Stimulated activated naive CD8-positive, alpha-beta T cell treated with anti-CD3 and anti-CD28 coated beads, Interleukin-15, Interleukin-2, amounts not matched to agents 100 U/mL and 50 U/mL, for 24 hours (primary cell): ENCODE measurements around the gene LHFPL5.

Experiments
- ATAC-seq: fragments of 150-1000 bp; cut with Tn5 transposase; one replicate; pipeline ENCODE4 v1.10.0; 2021
- DNase-seq: peaks from one replicate; pipeline ENCODE4 v3.0.0; 2021

LHFPL5 gene

GRCh38 chr6:35804996-35805736 is at the start of gene LHFPL5:
Gene LHFPL5, plus strand, starts transcription at chr6:35805352. Its CDS starts 319 bp downstream, at chr6:35805671.
- peak; percentile 46 for ATAC-seq
- DNase-seq, result peak; percentile 71

- ATAC-seq (no peak), DNase-seq (no peak)
These were observed 47.6 kb upstream of the LHFPL5 start for GRCh38 chr6:35757456-35758123.

GRCh38 chr6:35759426-35759825 is 45.7 kb upstream of the LHFPL5 start:
- no peak for DNase-seq
- no peak for ATAC-seq

GRCh38 chr6:35765739-35766138 is 39.4 kb upstream of the LHFPL5 start:
- ATAC-seq (no peak), DNase-seq (no peak)

GRCh38 chr6:35769211-35769610 is 35.9 kb upstream of the LHFPL5 start:
- ATAC-seq, result no peak
- no peak for DNase-seq

- no peak for DNase-seq
- ATAC-seq, result no peak
These were observed 33.9 kb upstream of the LHFPL5 start for GRCh38 chr6:35771343-35771627.

- ATAC-seq (no peak), DNase-seq (no peak)
These were observed 30.9 kb upstream of the LHFPL5 start for GRCh38 chr6:35774116-35774794.

- no peak for DNase-seq
- no peak for ATAC-seq
These were observed 30.1 kb upstream of the LHFPL5 start for GRCh38 chr6:35775031-35775430.

- DNase-seq (peak; percentile 19), ATAC-seq (peak; percentile 32)
These were observed 28.6 kb upstream of the LHFPL5 start, which contains the start of gene CLPSL2 for GRCh38 chr6:35776364-35777215. Gene CLPSL2, plus strand, starts transcription at chr6:35776598. Its CDS starts 21 bp downstream, at chr6:35776619.

GRCh38 chr6:35777356-35778102 is 27.6 kb upstream of the LHFPL5 start:
- no peak for DNase-seq
- no peak for ATAC-seq

GRCh38 chr6:35778437-35778836 is 26.7 kb upstream of the LHFPL5 start:
- ATAC-seq (no peak), DNase-seq (no peak)

GRCh38 chr6:35780719-35781118 is 24.4 kb upstream of the LHFPL5 start, which contains the start of gene CLPSL1:
Gene CLPSL1, plus strand, starts transcription at chr6:35781019. Its CDS starts 92 bp downstream, at chr6:35781111.
- no peak for DNase-seq
- no peak for ATAC-seq

GRCh38 chr6:35781290-35781689 is 23.9 kb upstream of the LHFPL5 start:
- DNase-seq (no peak), ATAC-seq (no peak)

- no peak for DNase-seq
- ATAC-seq, result no peak
These were observed 22.7 kb upstream of the LHFPL5 start for GRCh38 chr6:35782424-35782823.

- ATAC-seq (no peak), DNase-seq (no peak)
These were observed 21.0 kb upstream of the LHFPL5 start for GRCh38 chr6:35784200-35784599.

- DNase-seq (no peak), ATAC-seq (no peak)
These were observed 18.9 kb upstream of the LHFPL5 start for GRCh38 chr6:35786272-35786671.

GRCh38 chr6:35786810-35787209 is 18.3 kb upstream of the LHFPL5 start:
- ATAC-seq (no peak), DNase-seq (no peak)

- DNase-seq (no peak), ATAC-seq (peak; percentile 14)
These were observed 17.6 kb upstream of the LHFPL5 start for GRCh38 chr6:35787266-35788218.

GRCh38 chr6:35788423-35788982 is 16.6 kb upstream of the LHFPL5 start:
- no peak for DNase-seq
- ATAC-seq, result no peak

- DNase-seq, result no peak
- no peak for ATAC-seq
These were observed 14.5 kb upstream of the LHFPL5 start for GRCh38 chr6:35790683-35791082.
